Endodermal cell (in vitro differentiated cells): ENCODE measurements around the gene CCDC91. TPM values are rescaled to one million over a fixed set of nuclear protein-coding genes. Genes with fewer than 3 reads are reported as not detected.
A peak's percentile ranks its signal among the peaks of the same experiment; 100 is the strongest.

Experiments
- DNase-seq: peaks from one replicate; pipeline ENCODE4 v3.0.0-alpha.2; 2017
- H3K27ac ChIP-seq: 2 replicates; pipeline ENCODE4 v1.5.1; 2013; ENCODE audit warnings: mild to moderate bottlenecking, low read depth, low read length, moderate library complexity
- H3K27me3 ChIP-seq: 2 replicates; pipeline ENCODE4 v1.6.1; 2013; ENCODE audit warnings: mild to moderate bottlenecking, low read length, moderate library complexity; ENCODE audit not compliant: insufficient read depth, control insufficient read depth, poor library complexity, severe bottlenecking
- H3K36me3 ChIP-seq: 2 replicates; pipeline ENCODE4 v1.7.0; 2013; ENCODE audit warnings: mild to moderate bottlenecking, low read length, moderate library complexity; ENCODE audit not compliant: control insufficient read depth, insufficient read depth
- H3K4me1 ChIP-seq: one replicate; pipeline ENCODE4 v1.7.0; 2013; ENCODE audit warnings: low read length; ENCODE audit not compliant: control insufficient read depth, insufficient read depth
- H3K4me3 ChIP-seq: 2 replicates; pipeline ENCODE4 v1.5.1; 2013; ENCODE audit warnings: mild to moderate bottlenecking, low read length, moderate library complexity
- H3K9ac ChIP-seq: 2 replicates; pipeline ENCODE4 v1.6.1; 2013; ENCODE audit warnings: mild to moderate bottlenecking, low read length, moderate library complexity; ENCODE audit not compliant: poor library complexity, severe bottlenecking; ENCODE audit errors: extremely low read depth
- H3K9me3 ChIP-seq: 2 replicates; pipeline ENCODE4 v1.6.1; 2013; ENCODE audit warnings: mild to moderate bottlenecking, low read length, moderate library complexity; ENCODE audit not compliant: control insufficient read depth
- H3K27ac Mint-ChIP-seq: 2 replicates; pipeline ENCODE4 v1.8.0; 2020; ENCODE audit warnings: mixed read lengths
- H3K27me3 Mint-ChIP-seq: 2 replicates; pipeline ENCODE4 v1.8.0; 2021; ENCODE audit warnings: mild to moderate bottlenecking, mixed read lengths; ENCODE audit not compliant: insufficient read depth
- H3K36me3 Mint-ChIP-seq: 2 replicates; pipeline ENCODE4 v1.8.0; 2020; ENCODE audit warnings: low read depth, mixed read lengths
- H3K4me1 Mint-ChIP-seq: 2 replicates; pipeline ENCODE4 v1.8.0; 2020; ENCODE audit warnings: mixed read lengths
- H3K4me3 Mint-ChIP-seq: 2 replicates; pipeline ENCODE4 v1.8.0; 2020; ENCODE audit warnings: mild to moderate bottlenecking, moderate library complexity, mixed read lengths
- H3K9me3 Mint-ChIP-seq: 2 replicates; pipeline ENCODE4 v1.8.0; 2020; ENCODE audit warnings: mild to moderate bottlenecking, mixed read lengths
- WGBS, 2 experiments: methylation state at CpG; one replicate each; pipeline versions ENCODE4 v1.1.5 to v1.1.7; 2013; ENCODE audit warnings: missing lambda C conversion rate in 2 of 2, mixed read lengths in 1 of 2; ENCODE audit not compliant: insufficient coverage in 1 of 2, insufficient read length in 1 of 2; 5-methylcytosine and 5-hydroxymethylcytosine counted together
- total RNA-seq, 2 donors: library from RNA; stranded (reverse); fragmentation: NEBNext Ultra II Directional in 1 of 2; extraction: Animal tissue kit (Norgen Biotek cat#: 25700) in 1 of 2; gene quantifications; 2 replicates in 1 of 2; 3 replicates in 1 of 2; pipeline ENCODE4 v1.2.1, GENCODE V29; 2021
- TF ChIP-seq, protein P1 (sequence below): fragments of 200-600 bp; sonication (generic); conservative IDR thresholded peaks from 2 replicates; pipeline ENCODE4 v1.5.0; 2021; ENCODE audit warnings: antibody characterized with exemption, mild to moderate bottlenecking

Gene CCDC91
- total RNA-seq, 2 donors from 2014 or later, result 25.3 to 45.7 TPM

DNA sequence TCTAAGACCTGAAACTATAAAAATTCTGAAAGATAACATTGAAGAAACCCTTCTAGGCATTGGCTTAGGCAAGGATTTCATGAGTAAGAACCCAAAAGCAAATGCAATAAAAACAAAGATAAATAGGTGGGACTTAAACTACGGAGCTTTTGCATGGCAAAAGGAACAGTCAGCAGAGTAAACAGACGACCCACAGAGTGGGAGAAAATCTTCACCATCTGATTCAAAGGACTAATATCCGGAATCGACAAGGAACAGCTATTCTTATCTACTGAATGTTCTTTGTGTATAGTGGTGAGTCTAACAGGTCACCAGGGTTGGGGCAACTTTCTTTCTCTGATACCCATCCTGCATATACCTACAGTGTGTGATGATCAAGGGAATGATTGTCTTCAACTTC is 198.6 kb downstream of the CCDC91 start:
- Mint-ChIP-seq H3K27me3 (no peaks in the 10 kb centered on the region), H3K4me3 (peak overlapping the region; percentile 7), H3K4me1 (peaks cover 25% of the 10 kb centered on the region), H3K27ac (peak overlapping the region; percentile 66), H3K36me3 (peaks cover 24% of the 10 kb centered on the region), H3K9me3 (peaks cover 17% of the 10 kb centered on the region)
- Histone ChIP-seq H3K4me3 (no peak overlapping the region), H3K9me3 (peaks cover 16% of the 10 kb centered on the region), H3K9ac (no peak overlapping the region), H3K36me3 (peaks cover 4% of the 10 kb centered on the region), H3K27ac (no peak overlapping the region), H3K27me3 (no peaks in the 10 kb centered on the region), H3K4me1 (no peaks in the 10 kb centered on the region)
- WGBS, 2 experiments, result 32% methylated on average over 4 of the region's 4 CpGs; no CpG with 5 or more reads in 1 of the 2 experiments
- no peak for DNase-seq
- TF ChIP-seq, protein P1, sequence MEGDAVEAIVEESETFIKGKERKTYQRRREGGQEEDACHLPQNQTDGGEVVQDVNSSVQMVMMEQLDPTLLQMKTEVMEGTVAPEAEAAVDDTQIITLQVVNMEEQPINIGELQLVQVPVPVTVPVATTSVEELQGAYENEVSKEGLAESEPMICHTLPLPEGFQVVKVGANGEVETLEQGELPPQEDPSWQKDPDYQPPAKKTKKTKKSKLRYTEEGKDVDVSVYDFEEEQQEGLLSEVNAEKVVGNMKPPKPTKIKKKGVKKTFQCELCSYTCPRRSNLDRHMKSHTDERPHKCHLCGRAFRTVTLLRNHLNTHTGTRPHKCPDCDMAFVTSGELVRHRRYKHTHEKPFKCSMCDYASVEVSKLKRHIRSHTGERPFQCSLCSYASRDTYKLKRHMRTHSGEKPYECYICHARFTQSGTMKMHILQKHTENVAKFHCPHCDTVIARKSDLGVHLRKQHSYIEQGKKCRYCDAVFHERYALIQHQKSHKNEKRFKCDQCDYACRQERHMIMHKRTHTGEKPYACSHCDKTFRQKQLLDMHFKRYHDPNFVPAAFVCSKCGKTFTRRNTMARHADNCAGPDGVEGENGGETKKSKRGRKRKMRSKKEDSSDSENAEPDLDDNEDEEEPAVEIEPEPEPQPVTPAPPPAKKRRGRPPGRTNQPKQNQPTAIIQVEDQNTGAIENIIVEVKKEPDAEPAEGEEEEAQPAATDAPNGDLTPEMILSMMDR, result no peak

DNA sequence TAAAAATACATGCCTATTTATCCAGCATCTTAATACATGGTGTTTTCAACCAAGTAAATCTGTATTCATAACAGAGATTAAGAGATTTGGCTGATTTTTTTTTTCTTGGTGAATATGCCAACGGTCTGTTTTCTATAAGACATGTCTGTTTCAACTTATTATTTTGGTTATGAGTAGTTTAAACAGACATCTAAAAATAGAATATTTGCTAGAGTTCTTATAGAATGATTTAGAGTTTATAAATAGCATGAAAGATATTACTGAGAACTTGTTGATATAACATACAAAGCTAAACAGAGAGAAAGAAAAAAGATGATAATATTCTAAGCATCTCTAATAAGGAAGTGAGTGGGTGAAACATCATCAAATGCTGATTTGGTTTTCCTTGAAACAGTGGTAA is 199.9 kb downstream of the CCDC91 start:
- Histone ChIP-seq H3K4me3 (no peak overlapping the region), H3K4me1 (no peaks in the 10 kb centered on the region), H3K36me3 (peaks cover 4% of the 10 kb centered on the region), H3K27me3 (no peaks in the 10 kb centered on the region), H3K9me3 (peaks cover 19% of the 10 kb centered on the region), H3K9ac (no peak overlapping the region), H3K27ac (no peak overlapping the region)
- Mint-ChIP-seq H3K27ac (no peak overlapping the region), H3K4me3 (no peak overlapping the region), H3K27me3 (no peaks in the 10 kb centered on the region), H3K9me3 (peaks cover 23% of the 10 kb centered on the region), H3K36me3 (peaks cover 36% of the 10 kb centered on the region), H3K4me1 (peaks cover 26% of the 10 kb centered on the region)
- no peak for DNase-seq
- 86% methylated on average over 1 of the region's 1 CpG; no CpG with 5 or more reads in 1 of the 2 experiments for WGBS, 2 experiments
- TF ChIP-seq, protein P1, result no peak

DNA sequence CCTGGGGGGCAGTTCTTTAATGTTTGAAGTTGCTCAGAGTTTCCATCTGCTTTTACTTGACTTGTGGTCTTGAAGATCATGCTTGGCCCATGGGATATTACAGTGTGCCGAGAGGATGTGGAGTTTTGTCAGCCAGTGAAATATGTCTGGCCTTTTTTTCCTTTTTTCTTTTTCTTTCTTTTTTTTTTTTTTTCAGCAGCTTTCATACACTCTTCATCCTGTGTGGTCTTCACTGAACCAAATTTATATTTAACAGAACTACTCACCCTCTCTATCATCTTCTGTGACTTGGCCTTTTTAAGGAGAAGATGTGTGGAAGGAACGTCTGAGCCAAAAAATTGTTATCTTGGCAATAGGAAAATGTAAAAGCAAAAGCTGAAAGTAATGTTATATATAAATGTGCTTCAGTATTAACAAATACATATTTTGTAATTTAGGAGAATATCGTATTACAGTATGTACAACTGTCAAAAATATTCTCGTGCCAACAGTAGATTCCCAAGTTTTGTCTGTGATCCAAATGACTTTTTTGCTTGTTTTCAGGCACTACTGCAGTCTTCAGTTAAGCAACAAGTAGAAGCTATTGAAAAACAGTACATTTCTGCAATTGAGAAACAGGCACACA is 200.6 kb downstream of the CCDC91 start:
- TF ChIP-seq, protein P1, result no peak
- no peak overlapping the region for H3K27ac Mint-ChIP-seq
- H3K4me1 Mint-ChIP-seq, result peaks cover 26% of the 10 kb centered on the region
- peaks cover 10% of the 10 kb centered on the region for H3K36me3 ChIP-seq
- H3K27me3 ChIP-seq, result no peaks in the 10 kb centered on the region
- H3K4me3 ChIP-seq, result no peak overlapping the region
- H3K9me3 ChIP-seq, result peaks cover 19% of the 10 kb centered on the region
- H3K4me3 Mint-ChIP-seq, result no peak overlapping the region
- no peaks in the 10 kb centered on the region for H3K27me3 Mint-ChIP-seq
- H3K9ac ChIP-seq, result no peak overlapping the region
- peaks cover 23% of the 10 kb centered on the region for H3K9me3 Mint-ChIP-seq
- no peaks in the 10 kb centered on the region for H3K4me1 ChIP-seq
- 95 to 97% methylated on average over 2 to 3 of the region's 4 CpGs for WGBS, 2 experiments
- H3K27ac ChIP-seq, result no peak overlapping the region
- DNase-seq, result no peak
- peaks cover 39% of the 10 kb centered on the region for H3K36me3 Mint-ChIP-seq
